ENCODE data around the gene SHOX.
"Not testable (repeated sequence)": the region's sequence is repeated elsewhere in the genome, so short reads cannot be mapped to it uniquely, and the experiment has no call there.

Gene SHOX

GRCh38 chrX:636981-637659 is 6.5 kb downstream of the SHOX start:
- in situ Hi-C loops (cut with HindIII; ENCODE audit: low sequenced_read_pairs) = no loop called here

GRCh38 chrX:637660-638481 is 7.3 kb downstream of the SHOX start:
- in situ Hi-C loops (cut with HindIII; ENCODE audit: low sequenced_read_pairs) = no loop called here

GRCh38 chrX:638482-639131 is 8.0 kb downstream of the SHOX start:
- in situ Hi-C loops (cut with HindIII; ENCODE audit: low sequenced_read_pairs) = no loop called here

- in situ Hi-C loops (cut with HindIII; ENCODE audit: low sequenced_read_pairs) = no loop called here
Observed at GRCh38 chrX:639151-639550, 8.6 kb downstream of the SHOX start.

- in situ Hi-C loops (cut with HindIII; ENCODE audit: low sequenced_read_pairs) = no loop called here
Observed at GRCh38 chrX:640641-641040, 10.1 kb downstream of the SHOX start.

- in situ Hi-C loops (cut with HindIII; ENCODE audit: low sequenced_read_pairs) = no loop called here
Observed at GRCh38 chrX:641671-642435, 11.3 kb downstream of the SHOX start.

GRCh38 chrX:642436-643240 is 12.0 kb downstream of the SHOX start:
- in situ Hi-C loops (cut with HindIII; ENCODE audit: low sequenced_read_pairs) = no loop called here

- in situ Hi-C loops (cut with HindIII; ENCODE audit: low sequenced_read_pairs) = no loop called here
Observed at GRCh38 chrX:643241-643595, 12.6 kb downstream of the SHOX start.

- in situ Hi-C loops (cut with HindIII; ENCODE audit: low sequenced_read_pairs) = no loop called here
Observed at GRCh38 chrX:643911-644303, 13.3 kb downstream of the SHOX start.

- in situ Hi-C loops (cut with HindIII; ENCODE audit: low sequenced_read_pairs) = no loop called here
Observed at GRCh38 chrX:644304-645281, 14.0 kb downstream of the SHOX start.

GRCh38 chrX:646228-646495 is 15.6 kb downstream of the SHOX start:
- in situ Hi-C loops (cut with HindIII; ENCODE audit: low sequenced_read_pairs) = no loop called here

- in situ Hi-C loops (cut with HindIII; ENCODE audit: low sequenced_read_pairs) = no loop called here
Observed at GRCh38 chrX:646796-647195, 16.2 kb downstream of the SHOX start.

GRCh38 chrX:649166-649565 is 18.6 kb downstream of the SHOX start:
- in situ Hi-C loops (cut with HindIII; ENCODE audit: low sequenced_read_pairs) = no loop called here

GRCh38 chrX:650324-650723 is 19.7 kb downstream of the SHOX start:
- in situ Hi-C loops (cut with HindIII; ENCODE audit: low sequenced_read_pairs) = no loop called here

GRCh38 chrX:650811-651210 is 20.2 kb downstream of the SHOX start:
- in situ Hi-C loops (cut with HindIII; ENCODE audit: low sequenced_read_pairs) = no loop called here

- in situ Hi-C loops (cut with HindIII; ENCODE audit: low sequenced_read_pairs) = not testable (repeated sequence)
Observed at GRCh38 chrX:651922-652321, 21.3 kb downstream of the SHOX start.

GRCh38 chrX:652341-652741 is 21.8 kb downstream of the SHOX start:
- in situ Hi-C loops (cut with HindIII; ENCODE audit: low sequenced_read_pairs) = no loop called here

- in situ Hi-C loops (cut with HindIII; ENCODE audit: low sequenced_read_pairs) = no loop called here
Observed at GRCh38 chrX:653306-653705, 22.7 kb downstream of the SHOX start.

GRCh38 chrX:661154-661553 is 30.6 kb downstream of the SHOX start:
- in situ Hi-C loops (cut with HindIII; ENCODE audit: low sequenced_read_pairs) = no loop called here

- in situ Hi-C loops (cut with HindIII; ENCODE audit: low sequenced_read_pairs) = no loop called here
Observed at GRCh38 chrX:662126-662525, 31.5 kb downstream of the SHOX start.

All from DLD1 (cell line).